ENCODE results near the gene FBXL2.

FBXL2 gene

GRCh38 chr3:33269385-33269784 is 7.9 kb upstream of the FBXL2 start:
- TF ChIP-seq CTCF (conservative IDR thresholded peaks at IDR 0.05; ENCODE audit: control insufficient read depth, insufficient read depth, low read depth, low read length) = no peak
- no peak overlapping the region for H3K4me3 ChIP-seq (ENCODE audit: control insufficient read depth, low read depth, low read length)
- DNase-seq (ENCODE audit: low read depth) = no peak

- DNase-seq (ENCODE audit: low read depth) = no peak
- no peak overlapping the region for H3K4me3 ChIP-seq (ENCODE audit: control insufficient read depth, low read depth, low read length)
- no peak for TF ChIP-seq CTCF (conservative IDR thresholded peaks at IDR 0.05; ENCODE audit: control insufficient read depth, insufficient read depth, low read depth, low read length)
These were observed 5.9 kb upstream of the FBXL2 start for GRCh38 chr3:33271324-33271723.

GRCh38 chr3:33273628-33274027 is 3.6 kb upstream of the FBXL2 start:
- no peak for DNase-seq (ENCODE audit: low read depth)
- no peak overlapping the region for H3K4me3 ChIP-seq (ENCODE audit: control insufficient read depth, low read depth, low read length)
- TF ChIP-seq CTCF (conservative IDR thresholded peaks at IDR 0.05; ENCODE audit: control insufficient read depth, insufficient read depth, low read depth, low read length) = no peak

GRCh38 chr3:33278163-33278562 is 921 bp downstream of the FBXL2 start:
- no peak for TF ChIP-seq CTCF (conservative IDR thresholded peaks at IDR 0.05; ENCODE audit: control insufficient read depth, insufficient read depth, low read depth, low read length)
- DNase-seq (ENCODE audit: low read depth) = no peak
- peak overlapping the region; percentile 66 for H3K4me3 ChIP-seq (ENCODE audit: control insufficient read depth, low read depth, low read length)

DNA sequence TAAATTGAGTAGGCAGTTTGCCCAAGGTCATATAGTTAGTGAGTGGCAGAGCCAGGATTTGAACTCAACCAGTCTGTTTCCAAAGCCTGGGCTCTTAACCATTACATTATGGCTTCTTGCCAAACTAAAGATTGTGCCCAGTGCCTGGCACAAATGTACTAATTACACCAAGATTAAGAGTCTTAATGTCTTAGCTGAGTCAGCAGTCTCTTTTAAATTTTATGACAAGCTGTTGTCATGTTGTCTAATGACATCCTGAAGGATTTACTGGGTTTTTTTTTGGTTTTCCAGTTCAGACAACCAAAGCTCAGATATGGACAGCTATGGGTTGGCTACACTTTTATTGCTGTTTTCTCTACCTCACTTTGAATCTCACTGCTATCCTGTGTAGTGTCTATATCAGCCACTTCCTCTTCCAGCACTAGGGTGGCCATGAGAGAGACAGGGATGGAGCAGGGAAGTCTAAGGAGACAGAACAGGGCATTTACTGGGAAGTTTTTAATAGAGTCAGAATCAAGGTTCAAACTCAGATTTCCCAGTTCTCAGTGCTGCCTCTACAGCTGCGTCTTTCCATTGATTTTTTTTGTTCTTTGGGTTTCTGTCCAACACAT is 10.5 kb downstream of the FBXL2 start:
- no peak overlapping the region for H3K4me3 ChIP-seq (ENCODE audit: control insufficient read depth, low read depth, low read length)
- DNase-seq (ENCODE audit: low read depth) = no peak
- no peak for TF ChIP-seq CTCF (conservative IDR thresholded peaks at IDR 0.05; ENCODE audit: control insufficient read depth, insufficient read depth, low read depth, low read length)

DNA sequence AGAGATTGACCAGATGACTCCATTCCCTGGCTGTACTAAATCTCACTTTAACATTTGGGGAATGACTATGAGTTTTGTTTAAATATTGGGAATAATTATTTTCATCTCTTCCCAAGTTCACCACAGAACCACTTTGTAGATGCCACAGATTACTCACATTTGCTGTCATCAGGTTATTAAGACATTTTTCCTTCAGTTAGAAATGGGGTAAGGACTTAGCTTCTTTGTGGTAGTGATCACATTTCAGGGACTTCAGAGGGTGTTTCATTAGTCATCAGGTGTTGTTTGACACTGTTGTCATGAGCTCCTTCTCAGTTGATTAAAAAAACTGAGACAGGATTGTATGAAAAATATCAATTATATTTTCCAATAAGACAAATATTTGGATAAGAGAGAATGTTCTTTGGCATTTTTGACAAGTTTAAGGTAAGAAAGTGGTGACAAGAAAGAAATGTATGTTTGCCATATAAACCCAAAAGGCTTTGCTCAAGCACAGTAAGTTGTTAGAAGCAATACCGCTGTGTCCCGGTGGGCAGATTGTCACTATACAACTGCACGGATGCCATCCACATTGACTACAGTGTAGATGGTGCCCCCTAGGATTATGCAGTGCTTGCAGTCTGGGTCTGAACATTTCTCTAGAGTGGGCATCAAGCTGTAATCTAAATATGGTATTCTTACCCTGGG is 22.3 kb downstream of the FBXL2 start:
- peak; percentile 86 for DNase-seq (ENCODE audit: low read depth)
- no peak overlapping the region for H3K4me3 ChIP-seq (ENCODE audit: control insufficient read depth, low read depth, low read length)
- no peak for TF ChIP-seq CTCF (conservative IDR thresholded peaks at IDR 0.05; ENCODE audit: control insufficient read depth, insufficient read depth, low read depth, low read length)

All from fibroblast of mammary gland (primary cell).